ENCODE results near the gene CEL. TPM values are rescaled to one million over a fixed set of nuclear protein-coding genes. Genes with fewer than 3 reads are reported as not detected.
"Not testable (repeated sequence)": the region's sequence is repeated elsewhere in the genome, so short reads cannot be mapped to it uniquely, and the experiment has no call there.

CEL gene
- polyA plus RNA-seq, 1 donor, result 4.7 TPM

DNA sequence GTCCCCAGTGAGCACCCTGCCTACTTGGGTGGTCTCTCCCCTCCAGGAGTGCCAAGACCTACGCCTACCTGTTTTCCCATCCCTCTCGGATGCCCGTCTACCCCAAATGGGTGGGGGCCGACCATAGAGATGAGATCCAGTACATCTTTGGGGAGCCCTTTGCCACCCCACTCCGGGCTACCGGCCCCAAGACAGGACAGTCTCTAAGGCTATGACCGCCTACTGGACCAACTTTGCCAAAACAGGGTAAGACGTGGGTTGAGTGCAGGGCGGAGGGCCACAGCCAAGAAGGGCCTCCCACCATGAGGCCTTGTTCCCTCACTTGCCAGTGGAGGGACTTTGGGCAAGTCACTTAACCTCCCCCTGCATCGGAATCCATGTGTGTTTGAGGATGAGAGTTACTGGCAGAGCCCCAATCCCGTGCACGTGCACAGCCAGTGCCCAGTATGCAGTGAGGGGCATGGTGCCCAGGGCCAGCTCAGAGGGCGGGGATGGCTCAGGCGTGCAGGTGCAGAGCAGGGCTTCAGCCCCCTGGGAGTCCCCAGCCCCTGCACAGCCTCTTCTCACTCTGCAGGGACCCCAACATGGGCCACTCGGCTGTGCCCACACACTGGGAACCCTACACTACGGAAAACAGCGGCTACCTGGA lies 24.6 kb downstream of the CEL start:
- DNase-seq, result not testable (repeated sequence)

GRCh38 chr9:133086894-133087293 lies 25.1 kb downstream of the CEL start:
- DNase-seq, result no peak

- DNase-seq, result no peak
These were observed 25.8 kb downstream of the CEL start for GRCh38 chr9:133087429-133088145.

- no peak for DNase-seq
These were observed 26.5 kb downstream of the CEL start for GRCh38 chr9:133088146-133088750.

DNA sequence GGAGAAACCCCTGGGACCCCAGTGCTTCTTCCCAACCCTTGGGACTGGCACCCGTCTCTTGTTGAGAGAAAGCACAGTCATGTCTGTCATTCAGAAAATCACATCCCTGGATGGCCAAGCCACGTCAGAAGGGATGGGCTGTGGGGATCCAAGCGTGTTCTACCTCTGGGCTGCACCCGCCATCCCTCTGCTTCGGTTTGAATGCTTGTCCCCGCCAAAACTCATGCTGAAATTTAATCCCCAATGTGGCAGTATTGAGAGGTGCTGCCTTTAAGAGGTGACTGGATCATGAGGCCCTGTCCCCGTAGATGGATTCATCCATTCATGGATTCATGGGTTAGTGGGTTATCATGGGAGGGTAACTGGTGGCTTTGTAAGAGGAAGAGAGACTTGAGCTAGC lies 27.0 kb downstream of the CEL start:
- no peak for DNase-seq

GRCh38 chr9:133089271-133089671 lies 27.5 kb downstream of the CEL start:
- DNase-seq, result no peak

DNA sequence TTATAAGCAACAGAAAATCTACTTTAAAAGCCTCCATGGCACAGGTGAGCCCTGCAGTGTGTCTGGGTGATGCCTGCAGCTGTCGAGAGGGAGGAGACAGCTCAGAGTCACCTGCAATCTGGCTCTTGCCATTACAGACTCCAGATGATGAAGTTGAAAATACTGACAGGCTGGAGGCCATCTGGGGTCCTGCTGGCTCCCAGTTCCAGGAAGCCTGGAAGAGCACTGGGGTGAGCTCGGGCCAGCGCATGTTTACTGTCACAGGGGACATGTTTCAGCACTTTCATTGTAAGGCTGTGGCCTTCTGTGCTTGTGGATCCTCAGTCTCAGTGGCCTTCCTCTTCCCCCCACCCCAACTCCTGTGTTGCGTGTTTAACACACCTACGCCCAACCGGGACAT lies 28.4 kb downstream of the CEL start:
- no peak for DNase-seq

GRCh38 chr9:133090752-133091385 lies 29.1 kb downstream of the CEL start:
- DNase-seq, result no peak

GRCh38 chr9:133094351-133094750 lies 32.6 kb downstream of the CEL start:
- not testable (repeated sequence) for DNase-seq

DNA sequence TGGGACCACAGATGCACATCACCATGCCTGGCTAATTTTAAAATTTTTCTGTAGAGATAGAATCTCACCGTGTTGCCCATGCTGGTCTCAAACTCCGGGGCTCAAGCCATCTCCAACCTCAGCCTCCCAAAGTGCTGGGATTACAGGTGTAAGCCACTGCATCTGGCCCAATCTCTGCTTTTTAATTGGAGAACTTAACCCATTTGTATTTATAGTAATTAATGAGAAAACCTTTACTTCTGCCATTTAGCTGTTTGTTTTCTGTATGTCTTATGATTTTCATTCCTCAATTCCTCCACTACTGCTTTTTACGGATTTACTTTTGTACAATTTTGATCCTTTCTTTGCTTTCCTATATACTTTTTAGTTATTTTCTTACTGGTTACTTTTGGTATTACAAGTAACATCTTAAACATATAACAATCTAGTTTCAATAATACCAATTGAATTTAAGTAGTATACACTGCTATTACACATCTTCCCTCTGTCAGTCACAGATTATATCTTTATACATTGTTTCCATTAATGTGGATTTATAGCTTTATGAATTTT lies 33.1 kb downstream of the CEL start:
- DNase-seq, result no peak

GRCh38 chr9:133098104-133098754 lies 36.4 kb downstream of the CEL start:
- no peak for DNase-seq

DNA sequence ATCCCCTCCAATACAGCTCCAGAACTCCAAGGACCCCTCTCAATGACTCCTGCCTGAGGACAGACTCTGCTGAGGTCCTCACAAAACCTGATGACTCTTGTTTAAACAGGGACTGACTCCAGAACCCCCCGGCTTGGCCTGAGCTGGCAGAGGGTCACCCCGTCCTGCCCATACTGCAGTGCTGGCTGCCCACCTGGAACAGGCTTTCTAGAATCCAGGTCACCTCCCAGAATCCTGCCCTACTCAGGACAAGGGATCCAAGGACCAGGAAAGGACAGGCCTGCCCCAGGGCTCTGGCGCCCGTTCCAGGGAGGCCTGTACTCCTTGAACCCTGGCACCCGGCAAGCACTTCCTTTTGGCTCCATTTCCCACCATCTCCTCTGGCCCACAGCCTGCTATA lies 37.1 kb downstream of the CEL start:
- no peak for DNase-seq

- no peak for DNase-seq
These were observed 38.1 kb downstream of the CEL start for GRCh38 chr9:133099726-133100505.

DNA sequence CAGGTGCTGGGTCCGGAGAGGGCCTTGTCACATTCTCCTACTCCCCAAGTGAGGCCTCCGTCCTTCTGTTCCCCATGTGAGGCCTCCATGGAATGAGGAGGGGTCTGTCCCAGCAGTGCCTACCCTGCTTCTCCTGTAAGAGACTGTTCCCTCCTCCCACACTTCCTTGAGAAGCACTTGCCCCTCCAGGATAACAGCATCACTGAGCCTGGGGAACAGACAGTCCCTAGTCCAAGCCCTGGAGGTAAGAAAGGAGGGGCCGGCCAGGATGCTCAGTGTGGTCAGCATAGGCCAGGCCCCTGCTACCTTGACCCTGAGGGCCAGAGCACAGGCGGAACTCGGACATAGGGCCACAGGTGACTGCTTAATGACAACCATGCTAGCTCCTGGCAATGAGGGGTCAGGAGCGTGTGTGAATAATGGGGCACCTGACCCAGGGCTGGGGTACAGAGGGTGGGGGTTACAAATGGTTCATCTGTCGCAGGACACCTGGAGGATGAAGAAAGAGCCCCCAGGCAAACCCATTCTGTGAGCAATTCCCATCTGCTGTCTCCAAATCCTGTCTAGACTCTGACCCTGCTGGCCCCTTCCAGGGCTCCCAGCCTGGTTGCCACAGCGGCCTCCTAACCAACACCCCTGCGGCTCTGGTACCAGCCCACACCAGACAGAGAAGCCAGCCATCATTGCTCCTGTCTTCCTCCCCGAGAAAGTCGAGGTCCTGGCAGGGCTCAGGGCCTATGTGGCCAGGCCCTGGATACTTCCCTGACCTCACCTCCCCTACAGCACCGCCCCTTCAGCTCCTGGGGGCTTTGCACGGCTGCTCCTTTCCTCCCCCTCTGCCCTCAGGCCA lies 39.0 kb downstream of the CEL start:
- DNase-seq, result no peak

- DNase-seq, result no peak
These were observed 39.8 kb downstream of the CEL start for GRCh38 chr9:133101356-133102189.

DNA sequence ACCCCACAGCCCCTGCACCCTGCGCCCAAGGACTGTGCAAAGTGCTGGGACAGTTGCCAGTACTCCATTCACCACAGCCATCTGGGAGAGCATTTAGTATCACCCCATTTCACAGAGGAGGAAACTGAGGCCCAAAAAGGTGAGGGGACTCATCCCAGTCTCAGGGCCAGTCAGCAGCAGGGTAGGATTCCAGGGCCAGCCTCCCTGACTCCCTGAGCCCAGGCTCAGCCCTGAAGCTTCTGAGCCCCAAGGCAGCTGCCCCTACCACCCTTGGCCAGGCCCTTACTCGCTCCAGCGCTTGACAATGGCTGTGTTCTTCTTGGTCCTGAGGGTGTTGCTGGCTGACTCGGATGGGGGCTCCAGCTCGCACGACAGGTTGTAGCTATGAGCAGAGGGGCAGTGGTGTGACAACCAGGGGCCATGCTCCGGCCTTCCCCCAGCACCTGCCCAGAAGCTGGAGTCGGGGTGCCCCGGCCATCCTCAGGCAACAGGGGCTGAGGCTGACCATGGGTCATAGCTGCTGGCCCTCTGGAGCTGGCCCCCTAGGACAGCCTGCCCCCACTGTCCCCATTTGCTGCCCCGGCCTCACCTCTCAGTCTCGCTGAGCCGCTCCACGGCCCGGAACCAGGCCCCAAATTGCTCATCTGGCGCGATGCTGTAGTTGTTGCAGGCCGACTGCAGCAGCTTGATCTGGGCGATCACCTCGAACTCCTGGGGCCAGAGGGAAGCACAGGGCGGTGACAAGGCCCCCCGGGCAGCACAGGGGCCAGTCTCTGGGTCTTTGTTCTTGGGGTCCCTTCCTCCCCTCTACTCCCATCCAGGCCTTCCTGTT lies 40.6 kb downstream of the CEL start:
- DNase-seq, result no peak

GRCh38 chr9:133103183-133103986 lies 41.6 kb downstream of the CEL start:
- no peak for DNase-seq

All from left kidney (tissue), 2 donors.